Middle frontal gyrus (tissue), 1 donor: Measurements from ENCODE around the gene TRIM22.
"Not testable (repeated sequence)": the region's sequence is repeated elsewhere in the genome, so short reads cannot be mapped to it uniquely, and the experiment has no call there.

Experiments used
- DNase-seq: peaks from one replicate; pipeline ENCODE4 v3.0.0-alpha.2; 2015; ENCODE audit warnings: low spot score; ENCODE audit errors: extremely low spot score

TRIM22 gene

GRCh38 chr11:5690736-5691135 is 1.1 kb downstream of the TRIM22 start:
- no peak for DNase-seq

GRCh38 chr11:5691238-5691963 is 1.8 kb downstream of the TRIM22 start:
- DNase-seq, result not testable (repeated sequence)

DNA sequence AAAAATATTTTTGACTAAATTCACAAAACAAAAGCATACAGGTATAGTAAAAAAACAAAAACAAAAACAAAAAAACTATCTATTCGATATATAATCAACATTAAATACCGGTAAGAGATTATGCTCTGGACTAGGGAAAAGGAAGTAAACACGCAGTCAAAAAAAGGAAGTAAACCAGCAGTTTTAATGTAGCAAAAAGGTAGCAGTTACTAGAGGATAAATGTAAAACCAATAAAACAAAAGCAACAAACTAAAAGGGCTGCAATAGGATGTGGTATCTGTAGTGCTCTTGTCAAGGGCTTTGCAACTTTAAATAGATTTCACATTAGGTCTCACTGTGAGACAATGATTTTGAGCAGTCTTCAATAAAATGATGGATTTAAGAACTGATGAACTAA is 2.4 kb downstream of the TRIM22 start:
- no peak for DNase-seq

- no peak for DNase-seq
Observed at GRCh38 chr11:5694642-5695041, 5.1 kb downstream of the TRIM22 start.

DNA sequence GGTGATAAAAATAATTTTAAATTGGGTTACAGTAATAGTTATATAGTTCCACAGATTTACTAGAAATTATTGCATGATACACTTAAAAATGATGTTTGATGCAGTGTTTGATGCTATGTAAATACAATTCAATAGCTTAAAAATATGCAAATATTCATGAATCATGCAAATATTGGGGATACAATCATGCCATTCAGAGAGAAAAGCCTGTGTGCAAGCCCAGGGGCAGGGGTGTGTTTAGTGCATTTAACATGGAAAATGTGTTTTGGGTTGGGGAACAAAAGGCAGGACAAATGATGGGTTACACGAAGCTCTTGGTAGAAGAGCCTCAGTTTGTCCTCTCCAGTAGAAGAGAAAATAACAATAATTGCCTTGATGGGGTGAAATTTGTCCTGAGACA is 6.0 kb downstream of the TRIM22 start:
- DNase-seq, result no peak

GRCh38 chr11:5696210-5696609 is 6.6 kb downstream of the TRIM22 start:
- DNase-seq, result no peak

DNA sequence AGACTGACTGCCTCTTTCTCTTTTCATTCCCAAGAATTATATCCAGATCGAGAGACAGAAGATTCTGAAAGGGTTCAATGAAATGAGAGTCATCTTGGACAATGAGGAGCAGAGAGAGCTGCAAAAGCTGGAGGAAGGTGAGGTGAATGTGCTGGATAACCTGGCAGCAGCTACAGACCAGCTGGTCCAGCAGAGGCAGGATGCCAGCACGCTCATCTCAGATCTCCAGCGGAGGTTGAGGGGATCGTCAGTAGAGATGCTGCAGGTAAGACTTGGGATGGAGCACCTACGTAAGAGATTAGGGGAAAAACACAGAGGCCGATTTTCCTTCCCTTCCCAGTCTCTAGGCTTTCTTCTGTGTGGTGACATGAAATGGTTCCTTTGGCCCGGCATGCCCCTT is 8.7 kb downstream of the TRIM22 start:
- DNase-seq, result no peak

DNA sequence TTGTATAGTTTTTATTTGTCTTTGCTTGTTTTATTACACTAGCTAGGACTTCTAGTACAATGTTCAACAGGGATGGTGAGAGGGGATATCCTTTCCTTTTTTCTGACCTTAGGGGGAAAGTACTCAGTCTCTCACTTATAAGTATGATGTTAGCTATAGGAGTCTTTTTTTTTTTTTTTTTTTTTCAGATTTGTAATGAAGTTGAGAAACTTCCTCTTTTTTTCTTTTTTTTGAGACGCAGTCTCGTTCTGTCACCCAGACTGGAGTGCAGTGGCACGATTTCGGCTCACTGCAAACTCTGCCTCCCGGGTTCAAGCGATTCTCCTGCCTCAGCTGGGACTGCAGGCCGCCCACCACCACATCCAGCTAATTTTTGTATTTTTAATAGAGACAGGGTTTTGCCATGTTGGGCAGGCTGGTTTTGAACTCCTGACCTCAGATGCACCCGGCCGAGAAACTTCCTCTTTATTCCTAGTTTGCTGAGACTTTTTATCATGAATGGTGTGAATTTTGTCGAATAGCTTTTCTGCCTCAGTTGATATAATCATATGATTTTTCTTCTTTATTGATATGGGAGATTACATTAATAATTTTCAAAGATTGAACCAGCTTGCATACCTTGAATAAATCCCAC is 10.9 kb downstream of the TRIM22 start:
- no peak for DNase-seq

- no peak for DNase-seq
Observed at GRCh38 chr11:5701055-5701577, 11.5 kb downstream of the TRIM22 start.

GRCh38 chr11:5703741-5704536 is 14.3 kb downstream of the TRIM22 start:
- no peak for DNase-seq

- no peak for DNase-seq
Observed at GRCh38 chr11:5705688-5706087, 16.1 kb downstream of the TRIM22 start.

- DNase-seq, result no peak
Observed at GRCh38 chr11:5712507-5712906, 22.9 kb downstream of the TRIM22 start.

GRCh38 chr11:5713695-5714094 is 24.1 kb downstream of the TRIM22 start:
- no peak for DNase-seq

DNA sequence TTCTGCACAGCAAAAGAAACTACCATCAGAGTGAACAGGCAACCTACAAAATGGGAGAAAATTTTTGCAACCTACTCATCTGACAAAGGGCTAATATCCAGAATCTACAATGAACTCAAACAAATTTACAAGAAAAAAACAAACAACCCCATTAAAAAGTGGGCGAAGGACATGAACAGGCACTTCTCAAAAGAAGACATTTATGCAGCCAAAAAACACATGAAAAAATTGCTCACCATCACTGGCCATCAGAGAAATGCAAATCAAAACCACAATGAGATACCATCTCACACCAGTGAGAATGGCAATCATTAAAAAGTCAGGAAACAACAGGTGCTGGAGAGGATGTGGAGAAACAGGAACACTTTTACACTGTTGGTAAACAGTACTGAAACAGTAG is 26.9 kb downstream of the TRIM22 start:
- not testable (repeated sequence) for DNase-seq

GRCh38 chr11:5719703-5720495 is 30.3 kb downstream of the TRIM22 start:
- DNase-seq, result no peak

GRCh38 chr11:5722622-5723021 is 33.0 kb downstream of the TRIM22 start:
- no peak for DNase-seq

- no peak for DNase-seq
Observed at GRCh38 chr11:5726351-5726750, 36.8 kb downstream of the TRIM22 start.

GRCh38 chr11:5727691-5728090 is 38.1 kb downstream of the TRIM22 start:
- no peak for DNase-seq

- DNase-seq, result no peak
Observed at GRCh38 chr11:5736396-5736795, 46.8 kb downstream of the TRIM22 start, which contains the start of gene OR56B1. TSS of gene OR56B1 (plus strand) at chr11:5736448. CDS start at chr11:5736517, 69 bp downstream.

- DNase-seq, result no peak
Observed at GRCh38 chr11:5737091-5737490, 47.5 kb downstream of the TRIM22 start.
